NCI-H2029 treated with DMSO at 0.1 percent for 48 hours (cell line): ENCODE data around the gene PRRC2C.
"Not testable (repeated sequence)": the region's sequence is repeated elsewhere in the genome, so short reads cannot be mapped to it uniquely, and the experiment has no call there.

Experiments
- DNase-seq: peaks from one replicate; lab custom pipeline; 2025; lab: John Stamatoyannopoulos, UW

Gene PRRC2C

DNA sequence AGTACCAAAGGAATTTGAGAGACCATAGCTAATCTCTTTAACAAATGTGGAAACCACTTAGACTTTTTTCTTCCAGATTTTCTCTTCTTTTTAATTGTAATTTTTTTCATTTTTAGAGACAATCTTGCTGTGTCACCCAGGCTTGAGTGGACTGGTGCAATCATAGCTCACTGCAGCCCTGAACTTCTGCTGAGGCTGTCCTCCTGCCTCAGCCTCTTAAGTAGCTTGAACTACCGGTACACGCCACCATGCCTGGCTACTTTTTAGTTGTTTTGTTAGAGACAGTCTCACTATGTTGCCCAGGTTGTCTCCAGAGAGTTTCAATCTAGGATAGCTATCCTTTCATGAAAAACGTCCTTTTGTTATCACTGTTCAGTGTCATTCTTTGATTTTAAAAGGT lies 15.0 kb downstream of the PRRC2C start:
- DNase-seq = no peak

DNA sequence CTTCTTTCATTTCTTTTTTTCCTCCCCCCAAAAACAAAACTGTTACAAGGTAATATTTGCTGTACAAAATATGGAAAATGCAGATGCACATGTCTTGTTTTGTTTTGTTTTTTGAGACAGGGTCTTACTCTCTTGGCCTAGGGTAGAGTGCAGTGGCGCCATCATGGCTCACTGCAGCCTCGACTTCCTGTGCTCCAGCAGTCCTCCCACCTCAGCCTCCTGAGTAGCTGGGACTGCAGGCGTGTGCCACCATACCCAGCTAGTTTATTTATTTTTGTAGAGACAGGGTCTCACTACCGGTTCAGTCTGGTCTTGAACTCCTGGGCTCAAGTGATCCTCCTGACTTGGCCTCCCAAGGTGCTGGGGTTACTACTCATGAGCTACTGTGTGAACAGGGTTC lies 15.5 kb downstream of the PRRC2C start:
- no peak for DNase-seq

DNA sequence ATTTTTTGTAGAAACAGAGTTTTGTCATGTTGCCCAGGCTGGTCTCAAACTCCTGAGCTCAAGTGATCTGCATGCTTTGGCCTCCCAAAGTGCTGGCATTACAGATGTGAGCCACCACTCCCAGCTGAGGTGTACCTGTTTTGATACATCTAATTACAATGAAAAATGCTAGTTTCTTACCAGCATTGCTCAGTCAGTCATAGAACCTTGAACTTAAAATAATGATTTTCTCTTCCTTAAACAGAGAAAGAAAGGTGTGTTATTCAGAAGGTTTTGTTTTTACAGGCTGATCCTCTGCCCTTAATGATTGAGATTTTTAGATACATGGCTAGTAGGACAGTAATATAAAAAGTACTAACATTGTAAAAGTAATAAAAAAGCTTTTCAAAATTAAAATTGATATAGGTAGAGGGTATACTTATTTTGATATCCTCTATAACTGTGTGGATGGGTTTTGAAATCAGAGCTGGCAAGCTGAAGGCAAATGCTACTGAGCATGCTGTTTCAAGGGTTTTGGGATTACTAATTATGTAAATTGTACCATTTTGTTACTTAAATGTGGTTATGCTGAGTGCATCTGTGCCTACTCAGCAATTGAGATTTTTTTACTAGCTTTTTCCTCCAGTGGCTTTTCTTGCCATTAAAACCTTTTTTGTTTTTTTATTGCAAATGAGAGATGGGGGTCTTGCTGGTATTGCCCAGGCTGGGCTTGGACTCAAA lies 16.1 kb downstream of the PRRC2C start:
- no peak for DNase-seq

DNA sequence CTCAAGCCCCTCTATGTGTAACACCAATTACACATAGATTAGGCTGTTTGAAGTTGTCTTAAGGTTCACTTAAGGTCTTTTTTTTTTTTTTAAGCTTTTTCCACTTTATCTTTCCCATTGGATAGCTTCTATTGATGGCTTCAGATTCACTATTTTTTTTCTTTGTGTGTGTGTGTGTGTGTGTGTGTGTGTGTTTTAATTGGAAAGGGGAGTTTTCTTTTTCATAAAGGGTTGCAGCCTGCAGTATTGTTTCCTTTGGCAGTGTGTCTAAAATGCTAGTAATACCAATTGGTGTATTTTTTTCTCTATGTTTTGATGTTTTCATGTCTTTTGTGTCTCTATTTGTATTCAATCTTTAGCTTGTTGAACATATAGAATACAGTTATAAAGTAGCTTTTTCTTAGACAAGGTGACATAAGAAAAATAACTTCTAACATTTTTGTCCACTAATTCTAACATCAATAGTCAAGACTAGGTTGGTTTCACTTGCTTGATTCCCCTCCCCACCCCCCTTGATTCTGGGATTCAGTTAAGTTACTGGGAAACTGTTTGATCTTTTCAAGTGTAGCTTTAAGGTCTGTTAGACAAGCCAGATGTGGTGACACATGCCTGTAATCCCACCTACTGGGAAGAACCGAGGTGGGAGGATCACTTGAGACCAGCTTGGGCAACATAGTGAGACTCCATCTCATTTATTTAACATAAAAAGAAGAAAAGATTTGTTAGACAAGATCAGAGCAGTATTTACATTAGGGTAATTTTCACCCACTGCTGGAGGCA lies 21.4 kb downstream of the PRRC2C start:
- DNase-seq = no peak

DNA sequence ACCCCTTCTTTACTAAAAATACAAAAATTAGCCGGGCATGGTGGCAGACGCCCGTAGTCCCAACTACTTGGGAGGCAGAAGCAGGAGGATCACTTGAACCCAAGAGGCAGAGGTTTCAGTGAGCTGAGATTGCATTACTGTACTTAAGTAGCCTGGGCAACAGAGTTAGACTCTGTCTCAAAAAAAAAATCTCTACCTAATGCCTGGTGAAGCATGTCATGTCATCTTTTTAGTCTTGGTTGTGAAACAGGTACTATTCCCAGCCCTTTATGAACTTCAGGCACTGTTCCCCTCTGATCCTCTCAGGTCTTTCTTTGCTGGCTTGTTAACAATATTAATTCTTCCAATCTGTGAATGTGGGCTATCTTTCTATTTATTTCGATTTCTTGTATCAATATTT lies 22.1 kb downstream of the PRRC2C start:
- no peak for DNase-seq

DNA sequence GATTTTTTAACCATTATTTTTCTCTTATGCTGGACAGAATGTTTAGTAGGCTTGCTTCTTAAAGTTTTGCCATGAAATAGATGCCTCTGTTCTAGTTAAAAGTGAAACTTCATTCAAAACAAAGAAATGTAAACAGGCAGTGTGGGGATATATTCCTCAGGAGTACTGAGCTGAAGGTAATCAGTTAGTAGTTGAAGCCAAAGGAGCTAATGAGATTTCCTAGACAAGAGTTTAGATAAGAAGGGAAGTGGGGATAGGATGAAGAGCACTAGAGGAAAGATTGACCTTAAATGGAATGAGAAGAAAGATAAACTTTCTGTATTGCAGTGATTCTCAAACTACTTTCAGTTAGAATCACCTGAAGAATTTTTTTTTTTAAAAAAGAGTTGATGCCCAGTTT lies 23.9 kb downstream of the PRRC2C start:
- no peak for DNase-seq

DNA sequence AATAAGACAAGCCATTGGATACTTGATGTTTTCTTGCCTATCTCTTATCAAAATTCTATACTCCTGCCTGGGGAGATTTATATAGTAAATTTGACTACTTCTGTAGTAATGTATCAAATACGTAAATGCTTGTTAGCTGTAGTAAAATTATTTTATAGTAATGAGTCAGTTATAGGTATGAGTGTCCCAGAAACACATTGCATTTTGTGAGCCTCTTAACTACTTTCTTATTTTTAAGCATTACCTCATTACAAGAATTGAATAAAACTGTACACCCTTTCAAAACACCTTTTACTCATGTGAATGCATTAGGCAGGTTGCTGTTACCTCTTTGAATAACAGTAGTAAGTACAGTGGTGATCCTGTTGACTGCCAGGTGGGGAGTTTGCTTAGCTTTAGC lies 28.4 kb downstream of the PRRC2C start:
- DNase-seq = no peak

DNA sequence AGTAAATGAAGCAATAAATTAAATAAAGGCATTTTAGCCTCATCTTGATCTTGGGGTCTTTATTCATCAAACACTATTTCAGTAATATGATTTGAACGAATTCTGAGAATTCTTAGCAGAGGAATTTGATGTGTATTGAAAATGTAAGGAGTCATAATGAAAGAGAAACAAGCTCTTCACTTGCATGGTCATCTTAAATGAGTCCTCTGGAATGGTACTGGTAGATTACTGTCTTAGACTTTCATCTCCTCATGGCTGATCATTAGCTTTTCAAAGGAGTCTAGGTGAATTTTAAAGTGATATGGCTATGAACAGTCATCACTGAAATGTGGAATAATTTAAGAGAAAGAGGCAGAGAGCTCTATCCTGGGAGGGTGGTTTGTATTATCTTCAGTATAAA lies 30.0 kb downstream of the PRRC2C start:
- no peak for DNase-seq

DNA sequence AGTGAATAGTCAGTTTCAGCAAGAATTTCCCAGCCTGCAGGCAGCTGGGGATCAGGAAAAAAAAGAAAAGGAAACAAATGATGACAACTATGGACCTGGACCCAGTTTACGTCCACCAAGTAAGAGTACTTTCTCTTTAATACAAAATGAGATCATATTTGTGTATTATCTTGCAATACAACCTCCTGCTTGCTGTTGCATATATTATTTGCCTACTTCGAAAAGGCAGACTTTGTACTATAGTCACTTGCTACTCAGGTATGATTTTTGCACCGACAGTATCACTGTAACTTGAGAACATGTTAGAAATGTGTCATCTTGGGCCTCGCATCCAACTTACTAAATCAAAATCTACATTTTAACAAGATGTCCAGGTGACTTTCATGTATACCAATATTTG lies 30.4 kb downstream of the PRRC2C start:
- no peak for DNase-seq

DNA sequence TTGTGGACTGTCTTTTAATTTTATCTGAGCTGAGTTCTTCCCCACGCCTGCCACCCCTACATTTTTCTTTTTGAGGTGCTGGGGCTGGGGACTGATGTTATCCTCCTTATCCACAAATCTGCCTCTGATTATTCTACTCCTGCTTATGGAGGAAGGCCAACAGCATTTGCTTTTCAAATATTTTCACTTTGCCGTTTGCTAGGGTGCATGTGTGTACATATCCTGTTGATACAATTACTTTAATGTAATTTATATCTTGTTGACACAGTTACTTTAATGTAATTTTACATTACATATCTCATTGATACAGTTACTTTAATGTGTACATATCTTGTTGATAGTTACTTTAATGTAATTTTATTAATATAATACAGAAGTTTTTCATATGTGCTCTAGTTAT lies 36.2 kb downstream of the PRRC2C start:
- no peak for DNase-seq

DNA sequence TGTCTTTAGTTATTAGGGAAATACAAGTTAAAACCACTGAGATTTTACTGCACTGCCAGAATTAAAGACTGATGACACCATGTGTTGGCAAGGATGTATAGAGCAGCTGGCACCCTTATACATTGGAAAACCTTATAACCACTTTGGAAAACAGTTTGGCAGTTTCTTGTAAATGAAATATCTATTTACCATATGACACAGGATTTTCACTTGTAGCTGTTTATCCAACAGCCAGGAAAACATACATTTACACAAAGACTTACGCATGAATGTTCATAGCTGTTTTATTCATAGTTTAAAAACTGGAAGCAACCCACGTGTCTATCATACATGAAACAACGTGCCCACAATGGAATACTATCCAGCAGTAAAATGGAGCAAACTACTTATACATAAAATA lies 45.3 kb downstream of the PRRC2C start:
- no peak for DNase-seq

DNA sequence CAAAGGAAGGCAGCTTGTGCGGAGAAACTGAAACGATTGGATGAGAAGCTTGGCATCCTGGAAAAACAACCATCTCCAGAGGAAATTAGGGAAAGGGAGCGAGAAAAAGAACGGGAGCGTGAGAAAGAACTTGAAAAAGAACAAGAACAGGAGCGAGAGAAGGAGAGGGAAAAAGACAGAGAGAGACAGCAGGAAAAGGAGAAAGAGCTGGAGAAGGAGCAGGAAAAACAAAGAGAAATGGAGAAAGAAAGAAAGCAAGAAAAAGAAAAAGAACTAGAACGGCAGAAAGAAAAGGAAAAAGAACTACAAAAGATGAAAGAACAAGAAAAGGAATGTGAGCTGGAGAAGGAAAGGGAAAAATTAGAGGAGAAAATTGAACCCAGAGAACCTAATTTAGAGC lies 47.2 kb downstream of the PRRC2C start:
- no peak for DNase-seq

DNA sequence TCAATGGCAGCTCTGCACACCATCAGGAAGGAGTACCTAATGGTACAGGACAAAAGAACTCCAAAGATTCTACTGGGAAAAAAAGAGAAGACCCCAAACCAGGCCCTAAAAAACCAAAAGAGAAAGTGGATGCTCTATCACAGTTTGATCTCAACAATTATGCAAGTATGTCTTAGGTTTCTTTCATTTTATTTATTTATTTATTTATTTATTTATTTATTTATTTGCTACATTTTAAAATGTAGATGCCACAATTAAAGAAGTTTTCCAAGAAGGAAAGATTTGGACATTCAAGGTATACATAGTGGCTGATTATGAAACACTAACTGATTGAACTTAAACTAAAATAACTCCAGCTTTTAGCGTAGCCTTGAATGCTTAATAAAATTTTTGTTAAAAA lies 60.2 kb downstream of the PRRC2C start:
- no peak for DNase-seq

DNA sequence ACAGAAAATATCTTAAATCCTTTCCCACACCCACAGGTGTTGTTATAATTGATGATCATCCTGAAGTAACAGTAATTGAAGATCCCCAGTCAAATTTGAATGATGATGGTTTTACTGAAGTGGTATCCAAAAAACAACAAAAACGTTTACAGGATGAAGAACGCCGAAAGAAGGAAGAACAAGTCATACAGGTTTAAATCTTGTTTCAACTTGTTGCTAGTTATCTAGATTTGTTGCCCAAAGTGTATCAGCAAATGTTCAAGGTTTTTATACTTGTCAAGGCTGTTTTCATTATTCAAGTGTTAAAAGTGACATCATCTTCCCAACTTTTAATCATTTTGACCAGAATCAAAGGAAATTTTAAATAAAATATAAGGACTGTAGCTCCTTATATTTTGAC lies 64.7 kb downstream of the PRRC2C start:
- no peak for DNase-seq

DNA sequence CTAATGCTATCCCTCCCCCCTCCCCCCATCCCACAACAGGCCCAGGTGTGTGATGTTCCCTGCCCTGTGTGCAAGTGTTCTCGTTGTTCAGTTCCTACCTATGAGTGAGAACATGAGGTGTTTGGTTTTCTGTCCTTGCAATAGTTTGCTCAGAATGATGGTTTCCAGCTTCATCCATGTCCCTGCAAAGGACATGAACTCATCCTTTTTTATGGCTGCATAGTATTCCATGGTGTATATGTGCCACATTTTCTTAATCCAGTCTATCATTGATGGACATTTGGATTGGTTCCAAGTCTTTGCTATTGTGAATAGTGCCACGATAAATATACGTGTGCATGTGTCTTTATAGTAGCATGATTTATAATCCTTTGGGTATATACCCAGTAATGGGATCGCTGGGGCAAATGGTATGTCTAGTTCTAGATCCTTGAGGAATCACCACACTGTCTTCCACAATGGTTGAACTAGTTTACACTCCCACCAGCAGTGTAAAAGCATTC lies 65.3 kb downstream of the PRRC2C start:
- DNase-seq = not testable (repeated sequence)

DNA sequence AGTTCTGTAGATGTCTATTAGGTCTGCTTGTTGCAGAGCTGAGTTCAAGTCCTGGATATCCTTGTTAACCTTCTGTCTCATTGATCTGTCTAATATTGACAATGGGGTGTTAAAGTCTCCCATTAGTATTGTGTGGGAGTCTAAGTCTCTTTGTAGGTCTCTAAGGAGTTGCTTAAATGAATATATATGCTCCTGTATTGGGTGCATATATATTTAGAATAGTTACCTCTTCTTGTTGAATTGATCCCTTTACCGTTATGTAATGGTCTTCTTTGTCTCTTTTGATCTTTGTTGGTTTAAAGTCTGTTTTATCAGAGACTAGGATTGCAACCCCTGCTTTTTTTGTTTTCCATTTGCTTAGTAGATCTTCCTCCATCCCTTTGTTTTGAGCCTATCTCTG lies 68.6 kb downstream of the PRRC2C start:
- not testable (repeated sequence) for DNase-seq

DNA sequence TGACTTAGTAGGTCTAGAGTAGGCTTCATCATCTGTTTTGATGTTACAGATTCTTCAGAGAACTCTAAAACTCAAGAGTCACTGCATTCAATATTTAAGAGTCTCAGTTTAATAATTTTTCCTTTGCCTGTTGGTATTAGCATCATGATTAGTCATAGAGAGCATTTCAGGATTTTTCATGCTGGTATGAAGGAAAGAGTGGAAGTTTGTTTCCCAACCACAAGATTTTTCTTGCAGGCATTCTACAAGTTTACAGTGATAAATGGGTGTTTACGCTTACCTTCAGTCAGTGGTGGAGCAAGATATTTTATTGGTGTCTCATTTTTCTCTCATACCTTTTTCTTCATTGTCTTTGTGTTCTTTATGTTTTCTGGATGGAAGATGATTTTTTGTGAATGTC lies 78.3 kb downstream of the PRRC2C start:
- no peak for DNase-seq

DNA sequence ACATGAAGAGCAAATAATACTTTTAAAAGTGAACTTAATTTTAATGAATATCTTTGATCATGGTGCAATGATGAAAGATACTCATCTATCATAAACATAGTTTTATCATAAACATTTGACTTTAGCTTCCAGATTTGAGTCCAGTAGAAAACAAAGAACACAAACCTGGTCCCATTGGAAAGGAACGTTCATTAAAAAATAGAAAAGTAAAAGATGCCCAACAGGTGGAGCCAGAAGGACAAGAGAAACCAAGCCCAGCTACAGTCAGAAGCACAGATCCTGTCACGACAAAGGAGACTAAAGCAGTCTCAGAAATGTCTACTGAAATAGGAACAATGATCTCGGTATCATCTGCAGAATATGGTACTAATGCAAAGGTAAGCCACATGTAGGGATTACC lies 81.1 kb downstream of the PRRC2C start:
- no peak for DNase-seq

DNA sequence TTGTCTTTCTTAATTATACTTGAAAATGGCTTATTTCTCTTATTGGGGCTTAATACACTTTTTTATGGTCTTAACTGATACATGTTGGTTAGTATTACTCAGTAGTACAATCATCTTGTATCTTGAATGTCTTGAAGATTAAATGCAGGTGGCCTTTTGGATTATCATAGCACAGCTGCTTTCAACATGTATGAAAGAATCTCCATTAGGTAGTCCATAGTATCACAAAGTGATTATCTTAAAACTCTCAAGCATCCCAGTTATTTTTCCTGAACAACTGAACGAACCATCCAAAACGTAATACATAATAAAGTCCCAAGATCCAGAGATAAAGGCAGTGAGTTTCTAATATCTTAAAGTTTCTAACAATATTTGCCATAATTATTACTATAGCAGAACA lies 85.0 kb downstream of the PRRC2C start:
- no peak for DNase-seq

DNA sequence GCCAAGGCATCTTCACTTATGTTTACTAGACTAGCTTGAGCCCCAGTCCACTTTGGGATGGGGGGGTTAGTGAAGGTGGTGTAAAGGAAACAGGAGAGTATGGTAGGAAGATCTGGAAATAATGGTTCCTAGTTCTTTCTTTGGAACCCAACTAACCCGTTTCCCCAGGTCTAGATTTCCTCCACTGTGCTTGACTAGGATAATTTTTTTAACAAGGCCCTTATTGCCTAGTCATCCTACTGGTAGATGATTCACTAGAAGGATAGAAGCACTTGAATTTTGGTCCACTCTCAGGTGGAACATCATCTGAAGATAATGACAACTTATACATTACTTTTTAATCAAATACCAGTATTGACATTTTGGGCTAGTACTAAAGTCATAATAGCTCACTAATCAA lies 90.8 kb downstream of the PRRC2C start:
- DNase-seq = no peak

DNA sequence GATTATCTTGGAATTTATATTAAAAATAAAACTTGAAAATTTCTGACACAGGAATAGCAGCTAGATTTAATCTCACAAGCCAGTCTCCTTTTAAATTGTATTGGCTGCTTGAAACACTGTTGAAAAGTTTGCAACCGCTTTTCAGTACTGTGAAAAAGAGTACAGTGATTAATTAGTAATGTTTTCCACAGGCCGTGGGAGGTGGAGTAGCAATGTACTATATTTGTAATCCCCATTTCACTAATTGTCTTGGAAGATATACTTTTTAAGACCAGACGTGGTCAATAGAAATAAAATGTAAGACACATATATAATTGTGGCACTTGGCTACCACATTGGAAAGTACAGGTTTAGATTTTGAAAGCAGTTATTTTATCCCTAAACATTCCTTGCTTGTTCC lies 95.9 kb downstream of the PRRC2C start:
- no peak for DNase-seq

DNA sequence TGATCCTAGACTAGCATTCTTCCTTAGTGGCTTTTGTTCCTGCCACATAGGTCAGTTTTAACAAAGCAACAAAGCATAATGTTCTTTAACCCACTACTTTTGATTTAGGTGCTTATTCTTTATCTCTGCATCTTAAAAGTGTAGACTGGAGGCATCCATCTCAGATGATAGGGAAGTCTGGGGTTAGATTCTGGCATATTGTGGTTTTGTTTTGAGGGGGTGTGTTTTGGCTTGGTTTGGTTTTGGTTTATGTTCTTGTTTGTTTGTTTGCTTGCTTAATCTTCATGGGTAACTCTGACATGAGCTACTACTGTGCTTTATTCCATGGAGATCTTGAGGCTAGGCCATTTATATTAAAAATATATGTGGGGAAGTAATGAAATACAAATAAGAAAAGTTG lies 96.4 kb downstream of the PRRC2C start:
- DNase-seq = no peak

DNA sequence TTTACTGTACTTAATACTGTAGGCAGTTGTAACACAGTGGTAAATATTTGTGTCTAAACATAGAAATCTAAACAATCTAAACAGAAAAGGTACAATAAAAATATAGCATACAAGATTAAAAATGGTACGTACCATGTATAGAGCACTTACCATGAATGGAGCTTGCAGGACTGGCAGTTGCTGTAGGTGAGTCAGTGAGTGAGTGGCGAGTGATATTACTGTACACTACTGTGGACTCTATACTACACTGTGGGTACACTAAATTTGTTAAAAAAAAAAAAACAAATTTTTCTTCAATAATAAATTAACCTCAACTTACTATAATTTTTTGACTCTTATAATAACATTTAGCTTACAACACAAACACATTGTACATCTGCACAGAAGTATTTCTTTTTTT lies 97.3 kb downstream of the PRRC2C start:
- no peak for DNase-seq
